SK-N-SH (cell line): Measurements from ENCODE around the gene DROSHA. TPM values are rescaled to one million over a fixed set of nuclear protein-coding genes. Genes with fewer than 3 reads are reported as not detected.

Source experiments
- CTCF ChIA-PET: fragments of 300-600, 350-600 bp; formaldehyde crosslinking; extraction: SDS; loops from one replicate; lab custom pipeline; 2021; lab: Yijun Ruan, JAX
- POLR2A ChIA-PET: fragments of 350-600 bp; sonication (Branson Sonifier 250); formaldehyde crosslinking; extraction: SDS; loops from one replicate; lab custom pipeline; 2020; ENCODE audit warnings: antibody characterized with exemption, inconsistent platforms; lab: Yijun Ruan, JAX
- DNase-seq: peaks from one replicate; pipeline ENCODE4 v3.0.0; 2012
- H2AFZ ChIP-seq: fragments of 200-600 bp; sonication (generic); 2 replicates; pipeline ENCODE4 v1.8.1; 2016; ENCODE audit warnings: antibody characterized with exemption, mild to moderate bottlenecking, low read depth
- H3F3A ChIP-seq: fragments of 200-600 bp; sonication (generic); replicated peaks from 2 replicates; pipeline ENCODE3; 2016; ENCODE audit warnings: antibody characterized with exemption, mild to moderate bottlenecking; ENCODE audit not compliant: insufficient read depth
- H3K27ac ChIP-seq, 2 experiments: fragments of 200-500 bp in 1 of 2; fragments of 200-600 bp in 1 of 2; sonication (Bioruptor generic) in 1 of 2; sonication (generic), shearing (Covaris generic) in 1 of 2; 2 replicates each; pipeline versions ENCODE4 v1.5.1 to v1.6.1; 2014 to 2016; ENCODE audit warnings: low read depth in 2 of 2, inconsistent platforms in 1 of 2, low read length in 1 of 2, mild to moderate bottlenecking in 1 of 2, mixed read lengths in 1 of 2
- H3K27me3 ChIP-seq: fragments of 200-600 bp; sonication (generic), shearing (Covaris generic); 2 replicates; pipeline ENCODE4 v1.6.1; 2016; ENCODE audit warnings: mixed run types; ENCODE audit not compliant: insufficient read depth
- H3K36me3 ChIP-seq, 2 experiments: fragments of 200-500 bp in 1 of 2; fragments of 200-600 bp in 1 of 2; sonication (Bioruptor generic) in 1 of 2; sonication (generic) in 1 of 2; replicated peaks in 1 of 2; 2 replicates each; pipeline versions ENCODE3 to v1.5.1; 2014 to 2016; ENCODE audit warnings: low read length in 1 of 2, mild to moderate bottlenecking in 1 of 2; ENCODE audit not compliant: insufficient read depth in 2 of 2, control insufficient read depth in 1 of 2
- H3K4me1 ChIP-seq, 2 experiments: fragments of 200-500 bp in 1 of 2; fragments of 200-600 bp in 1 of 2; sonication (Bioruptor generic) in 1 of 2; sonication (generic), shearing (Covaris generic) in 1 of 2; 2 replicates each; pipeline versions ENCODE4 v1.5.1 to v1.6.1; 2014 to 2016; ENCODE audit warnings: low read depth in 1 of 2, low read length in 1 of 2, mixed run types in 1 of 2; ENCODE audit not compliant: insufficient read depth in 2 of 2, control insufficient read depth in 1 of 2
- H3K4me2 ChIP-seq: fragments of 200-600 bp; sonication (generic), shearing (Covaris generic); 2 replicates; pipeline ENCODE4 v1.6.1; 2017; ENCODE audit warnings: mixed run types
- H3K4me3 ChIP-seq, 2 experiments: fragments of 200-500 bp in 1 of 2; fragments of 200-600 bp in 1 of 2; sonication (Bioruptor generic) in 1 of 2; sonication (generic), shearing (Covaris generic) in 1 of 2; 2 replicates each; pipeline versions ENCODE4 v1.5.1 to v1.8.1; 2014 to 2016; ENCODE audit warnings: low read depth in 2 of 2, inconsistent platforms in 1 of 2, low read length in 1 of 2, mild to moderate bottlenecking in 1 of 2, mixed read lengths in 1 of 2, moderate library complexity in 1 of 2
- H3K79me2 ChIP-seq: fragments of 200-600 bp; sonication (generic); 2 replicates; pipeline ENCODE4 v1.8.1; 2017; ENCODE audit warnings: mild to moderate bottlenecking; ENCODE audit not compliant: insufficient read depth
- H3K9ac ChIP-seq: fragments of 200-600 bp; sonication (generic); 2 replicates; pipeline ENCODE4 v1.6.1; 2017; ENCODE audit warnings: mixed run types
- H3K9me2 ChIP-seq: fragments of 200-600 bp; sonication (generic); 2 replicates; pipeline ENCODE4 v1.6.1; 2017; ENCODE audit warnings: mixed run types
- H3K9me3 ChIP-seq: fragments of 200-600 bp; sonication (generic); 2 replicates; pipeline ENCODE4 v1.6.1; 2017; ENCODE audit warnings: mixed run types, mild to moderate bottlenecking, moderate library complexity
- H4K20me1 ChIP-seq: fragments of 200-600 bp; sonication (generic); 2 replicates; pipeline ENCODE4 v1.6.1; 2017; ENCODE audit warnings: mild to moderate bottlenecking, mixed run types; ENCODE audit not compliant: insufficient read depth
- CHD2 ChIP-seq: fragments of 150-350 bp; IDR thresholded peaks from 2 replicates; pipeline ENCODE4 v1.6.1; 2018; ENCODE audit warnings: low read length; ENCODE audit not compliant: partially characterized antibody
- ELF1 ChIP-seq: IDR thresholded peaks from 2 replicates; pipeline ENCODE4 v1.4.0; 2012
- EP300 ChIP-seq, 2 experiments: IDR thresholded peaks; 2 replicates each; pipeline versions ENCODE4 v1.4.0 to v1.6.1; 2012; ENCODE audit warnings: borderline replicate concordance in 1 of 2, low read depth in 1 of 2, low read length in 1 of 2
- FOXJ3 ChIP-seq: sonication (generic); formaldehyde crosslinking; IDR thresholded peaks from 2 replicates; pipeline ENCODE4 v1.5.1; 2020; ENCODE audit warnings: mild to moderate bottlenecking, missing genetic modification reagents
- FOXM1 ChIP-seq: IDR thresholded peaks from 2 replicates; pipeline ENCODE4 v1.4.0; 2012; ENCODE audit warnings: low read depth, mild to moderate bottlenecking
- JUND ChIP-seq: IDR thresholded peaks from 2 replicates; pipeline ENCODE4 v1.4.0; 2012
- MXI1 ChIP-seq: IDR thresholded peaks from 2 replicates; pipeline ENCODE4 v1.6.1; 2012; ENCODE audit warnings: mild to moderate bottlenecking, low read depth, low read length, improper control_type of control experiment
- NRF1 ChIP-seq: IDR thresholded peaks from 2 replicates; pipeline ENCODE4 v1.6.1; 2012; ENCODE audit warnings: low read depth, mild to moderate bottlenecking, low read length
- POLR2AphosphoS5 ChIP-seq: IDR thresholded peaks from 2 replicates; pipeline ENCODE4 v1.6.1; 2012; ENCODE audit warnings: low read depth, low read length
- RAD21 ChIP-seq: IDR thresholded peaks from 2 replicates; pipeline ENCODE4 v1.6.1; 2012; ENCODE audit warnings: mild to moderate bottlenecking, low read length
- TAF1 ChIP-seq: IDR thresholded peaks from 2 replicates; pipeline ENCODE4 v1.6.1; 2012; ENCODE audit warnings: low read depth, mild to moderate bottlenecking, low read length, moderate library complexity, borderline replicate concordance
- YY1 ChIP-seq: IDR thresholded peaks from 2 replicates; pipeline ENCODE4 v1.4.0; 2012; ENCODE audit warnings: low read depth, mild to moderate bottlenecking
- WGBS: methylation state at CpG from one replicate; pipeline ENCODE4 v1.1.6; 2017; ENCODE audit warnings: low lambda C conversion rate; 5-methylcytosine and 5-hydroxymethylcytosine counted together
- polyA plus RNA-seq, 3 experiments: library from polyadenylated mRNA; depleted of rRNA; stranded (reverse); fragments of >200 nt; gene quantifications; 2 replicates each; pipeline ENCODE4 v1.2.3, GENCODE V29; 2012
- TF ChIP-seq, protein P1 (sequence below): IDR thresholded peaks from 2 replicates; pipeline ENCODE4; 2012
- TF ChIP-seq, protein P2 (sequence below): IDR thresholded peaks from 2 replicates; pipeline ENCODE4 v1.4.0; 2012; ENCODE audit warnings: low read depth
- TF ChIP-seq, protein P3 (sequence below): IDR thresholded peaks from 2 replicates; pipeline ENCODE4 v1.4.0; 2012; ENCODE audit warnings: low read depth, borderline replicate concordance
- TF ChIP-seq, protein P4 (sequence below): IDR thresholded peaks from 2 replicates; pipeline ENCODE4 v1.4.0; 2012; ENCODE audit warnings: low read depth, borderline replicate concordance

The DROSHA gene
- polyA plus RNA-seq, 1 of the 3 experiments (the other 2 are of a cell fraction) = 49.3 TPM

DNA sequence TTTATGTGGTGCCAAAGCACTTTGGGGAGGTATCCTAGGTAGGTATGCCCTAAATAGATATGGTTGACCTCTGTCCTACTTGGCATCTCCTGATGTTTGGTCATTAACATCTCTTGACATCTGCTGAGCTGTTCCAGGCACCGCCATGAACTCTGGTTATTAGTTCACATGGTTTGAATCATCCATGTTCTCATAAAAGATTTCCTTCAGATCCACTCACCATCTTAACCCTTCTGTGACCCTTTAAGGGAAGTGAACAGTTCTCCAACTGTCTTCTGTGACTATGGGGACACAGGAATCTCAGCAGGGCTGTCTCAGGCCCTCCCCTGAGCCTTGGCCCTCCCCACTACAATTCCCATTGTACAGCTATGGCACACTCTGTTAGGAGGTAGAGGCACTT, 170.7 kb downstream of the DROSHA start (continued):
- TF ChIP-seq TAF1 = no peak
- TF ChIP-seq RAD21 = no peak
- TF ChIP-seq, protein P1, sequence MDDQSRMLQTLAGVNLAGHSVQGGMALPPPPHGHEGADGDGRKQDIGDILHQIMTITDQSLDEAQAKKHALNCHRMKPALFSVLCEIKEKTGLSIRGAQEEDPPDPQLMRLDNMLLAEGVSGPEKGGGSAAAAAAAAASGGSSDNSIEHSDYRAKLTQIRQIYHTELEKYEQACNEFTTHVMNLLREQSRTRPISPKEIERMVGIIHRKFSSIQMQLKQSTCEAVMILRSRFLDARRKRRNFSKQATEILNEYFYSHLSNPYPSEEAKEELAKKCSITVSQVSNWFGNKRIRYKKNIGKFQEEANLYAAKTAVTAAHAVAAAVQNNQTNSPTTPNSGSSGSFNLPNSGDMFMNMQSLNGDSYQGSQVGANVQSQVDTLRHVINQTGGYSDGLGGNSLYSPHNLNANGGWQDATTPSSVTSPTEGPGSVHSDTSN = peak; percentile 84
- TF ChIP-seq FOXM1 = 0 out of 2 replicates have a peak, but pooled peaks have one; percentile 16
- TF ChIP-seq CHD2 = no peak
- TF ChIP-seq, protein P2, sequence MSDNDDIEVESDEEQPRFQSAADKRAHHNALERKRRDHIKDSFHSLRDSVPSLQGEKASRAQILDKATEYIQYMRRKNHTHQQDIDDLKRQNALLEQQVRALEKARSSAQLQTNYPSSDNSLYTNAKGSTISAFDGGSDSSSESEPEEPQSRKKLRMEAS = no peak
- peak; percentile 48 for TF ChIP-seq JUND
- TF ChIP-seq ELF1 = no peak
- no peak for TF ChIP-seq NRF1
- peak; percentile 78 to 82 for TF ChIP-seq EP300 (IDR thresholded peaks at IDR 0.05; ENCODE audit: borderline replicate concordance in 1 of 2, low read depth in 1 of 2, low read length in 1 of 2)

DNA sequence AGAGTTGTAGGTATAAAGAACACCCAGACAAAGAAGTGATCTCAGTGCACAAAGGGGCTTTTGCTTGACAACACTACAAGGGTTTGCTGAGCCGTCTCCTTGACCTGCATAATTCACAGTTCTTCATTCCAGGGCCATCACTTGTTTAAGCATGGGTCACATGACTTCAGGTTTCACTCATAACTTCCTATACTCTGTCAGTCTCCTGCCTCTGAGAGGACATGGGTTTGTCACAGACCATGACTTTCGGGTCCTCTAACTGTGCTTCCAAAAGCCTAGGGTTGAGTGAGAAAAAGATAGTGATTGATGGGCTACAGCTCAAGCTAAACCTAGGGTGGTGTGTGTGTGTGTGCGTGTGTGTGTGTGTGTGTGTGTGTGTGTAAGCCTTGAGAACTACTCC, 172.1 kb downstream of the DROSHA start:
- H3K27me3 ChIP-seq = no peaks in the 10 kb centered on the region
- TF ChIP-seq MXI1 (no peak), NRF1 (no peak), POLR2AphosphoS5 (no peak), FOXJ3 (CRISPR knock-in tag) (no peak), FOXM1 (no peak), JUND (no peak), YY1 (no peak)
- TF ChIP-seq, protein P3, sequence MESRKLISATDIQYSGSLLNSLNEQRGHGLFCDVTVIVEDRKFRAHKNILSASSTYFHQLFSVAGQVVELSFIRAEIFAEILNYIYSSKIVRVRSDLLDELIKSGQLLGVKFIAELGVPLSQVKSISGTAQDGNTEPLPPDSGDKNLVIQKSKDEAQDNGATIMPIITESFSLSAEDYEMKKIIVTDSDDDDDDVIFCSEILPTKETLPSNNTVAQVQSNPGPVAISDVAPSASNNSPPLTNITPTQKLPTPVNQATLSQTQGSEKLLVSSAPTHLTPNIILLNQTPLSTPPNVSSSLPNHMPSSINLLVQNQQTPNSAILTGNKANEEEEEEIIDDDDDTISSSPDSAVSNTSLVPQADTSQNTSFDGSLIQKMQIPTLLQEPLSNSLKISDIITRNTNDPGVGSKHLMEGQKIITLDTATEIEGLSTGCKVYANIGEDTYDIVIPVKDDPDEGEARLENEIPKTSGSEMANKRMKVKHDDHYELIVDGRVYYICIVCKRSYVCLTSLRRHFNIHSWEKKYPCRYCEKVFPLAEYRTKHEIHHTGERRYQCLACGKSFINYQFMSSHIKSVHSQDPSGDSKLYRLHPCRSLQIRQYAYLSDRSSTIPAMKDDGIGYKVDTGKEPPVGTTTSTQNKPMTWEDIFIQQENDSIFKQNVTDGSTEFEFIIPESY = no peak
- TF ChIP-seq, protein P4, sequence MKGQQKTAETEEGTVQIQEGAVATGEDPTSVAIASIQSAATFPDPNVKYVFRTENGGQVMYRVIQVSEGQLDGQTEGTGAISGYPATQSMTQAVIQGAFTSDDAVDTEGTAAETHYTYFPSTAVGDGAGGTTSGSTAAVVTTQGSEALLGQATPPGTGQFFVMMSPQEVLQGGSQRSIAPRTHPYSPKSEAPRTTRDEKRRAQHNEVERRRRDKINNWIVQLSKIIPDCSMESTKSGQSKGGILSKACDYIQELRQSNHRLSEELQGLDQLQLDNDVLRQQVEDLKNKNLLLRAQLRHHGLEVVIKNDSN = no peak
- TF ChIP-seq, all 33 proteins: peak for 0
- Histone ChIP-seq H3K4me2 (no peak overlapping the region), H3K9ac (no peak overlapping the region), H2AFZ (no peak overlapping the region), H3K36me3 (no peaks in the 10 kb centered on the region), H3K9me3 (no peaks in the 10 kb centered on the region; the same call in 1 of the 2 replicates), H3K27ac (no peak overlapping the region), H3F3A (peaks cover 32% of the 10 kb centered on the region), H3K9me2 (no peaks in the 10 kb centered on the region), H3K4me3 (no peak overlapping the region), H3K79me2 (no peaks in the 10 kb centered on the region), H4K20me1 (no peaks in the 10 kb centered on the region), H3K4me1 (peaks cover 7 to 20% of the 10 kb centered on the region in 2 experiments)
- POLR2A ChIA-PET = no interaction called here
- DNase-seq = no peak
- 94% methylated on average over 2 of the region's 3 CpGs for WGBS
- CTCF ChIA-PET = no interaction called here
